H1 (cell line): ENCODE results near the gene NR2F2. TPM values are rescaled to one million over a fixed set of nuclear protein-coding genes. Genes with fewer than 3 reads are reported as not detected.

Experiments
- CTCF ChIA-PET: fragments of 300-600 bp; sonication (Branson Sonifier 250); formaldehyde crosslinking; loops from one replicate; lab custom pipeline; 2021; ENCODE audit not compliant: partially characterized antibody; lab: Charles Lee
- POLR2A ChIA-PET: fragments of 300-600 bp; sonication (Branson Sonifier 250); formaldehyde crosslinking; loops from one replicate; lab custom pipeline; 2021; ENCODE audit warnings: inconsistent platforms; ENCODE audit not compliant: partially characterized antibody; lab: Charles Lee
- DNase-seq, 2 experiments: peaks; one replicate each; pipeline versions ENCODE4 v3.0.0 to v3.0.0-alpha.2; 2010 to 2022; ENCODE audit warnings: low spot score in 2 of 2, low read depth in 1 of 2, mixed read lengths in 1 of 2
- FAIRE-seq: peaks from 2 replicates; lab custom pipeline; 2011; peaks lifted over from hg19 to GRCh38; lab: Jason Lieb, UNC
- H2AFZ ChIP-seq: 2 replicates; pipeline ENCODE4 v1.8.1; 2012; ENCODE audit warnings: low read length, inconsistent platforms
- H2AK5ac ChIP-seq: 2 replicates; pipeline ENCODE4 v1.6.1; 2013; ENCODE audit warnings: low read depth, low read length
- H2BK120ac ChIP-seq: replicated peaks from 2 replicates; pipeline ENCODE3; 2013; ENCODE audit warnings: low read depth, low read length, inconsistent platforms
- H2BK12ac ChIP-seq: 2 replicates; pipeline ENCODE4 v1.6.1; 2013; ENCODE audit warnings: low read depth, low read length
- H2BK15ac ChIP-seq: 2 replicates; pipeline ENCODE4 v1.6.1; 2013; ENCODE audit warnings: low read length
- H2BK20ac ChIP-seq: 2 replicates; pipeline ENCODE4 v1.6.1; 2013; ENCODE audit warnings: low read length
- H2BK5ac ChIP-seq: 2 replicates; pipeline ENCODE4 v1.6.1; 2013; ENCODE audit warnings: low read depth, low read length
- H3K14ac ChIP-seq: 2 replicates; pipeline ENCODE4 v1.6.1; 2013; ENCODE audit warnings: inconsistent platforms; ENCODE audit not compliant: insufficient read length
- H3K18ac ChIP-seq: 2 replicates; pipeline ENCODE4 v1.6.1; 2013; ENCODE audit warnings: low read length; ENCODE audit errors: extremely low read depth
- H3K23ac ChIP-seq: 2 replicates; pipeline ENCODE4 v1.6.1; 2013; ENCODE audit warnings: inconsistent platforms; ENCODE audit not compliant: insufficient read length
- H3K23me2 ChIP-seq: 2 replicates; pipeline ENCODE4 v1.6.1; 2013; ENCODE audit warnings: low read depth, low read length
- H3K27ac ChIP-seq: 2 replicates; pipeline ENCODE4 v1.6.1; 2011; ENCODE audit warnings: low read depth, low read length, inconsistent platforms
- H3K27me3 ChIP-seq, 4 experiments: replicated peaks in 1 of 4; 1 replicate in 1 of 4; 2 replicates in 3 of 4; pipeline versions ENCODE4 v1.6.1 to v1.8.1; 2011 to 2013; ENCODE audit warnings: low read length in 3 of 4, mild to moderate bottlenecking in 3 of 4, inconsistent platforms in 2 of 4, mixed read lengths in 2 of 4, moderate library complexity in 1 of 4; ENCODE audit not compliant: control insufficient read depth in 3 of 4, insufficient read depth in 3 of 4; ENCODE audit errors: extremely low read depth in 1 of 4
- H3K36me3 ChIP-seq, 4 experiments: 2 replicates each; pipeline versions ENCODE4 v1.6.1 to v1.8.1; 2011 to 2013; ENCODE audit warnings: mild to moderate bottlenecking in 4 of 4, low read length in 3 of 4, moderate library complexity in 2 of 4, control low read depth in 1 of 4, inconsistent platforms in 1 of 4; ENCODE audit not compliant: insufficient read depth in 4 of 4, control insufficient read depth in 2 of 4
- H3K4ac ChIP-seq: replicated peaks from 2 replicates; pipeline ENCODE3; 2013; ENCODE audit warnings: low read length, low read depth, mixed read lengths, inconsistent platforms; ENCODE audit not compliant: insufficient read length
- H3K4me1 ChIP-seq, 4 experiments: replicated peaks in 1 of 4; 1 replicate in 1 of 4; 2 replicates in 3 of 4; pipeline versions ENCODE4 v1.6.1 to v1.8.1; 2011 to 2013; ENCODE audit warnings: low read length in 3 of 4, inconsistent platforms in 2 of 4, mixed read lengths in 1 of 4; ENCODE audit not compliant: insufficient read depth in 4 of 4, control insufficient read depth in 3 of 4
- H3K4me2 ChIP-seq, 2 experiments: 2 replicates each; pipeline versions ENCODE4 v1.6.1 to v1.8.1; 2011 to 2013; ENCODE audit warnings: low read depth in 2 of 2, low read length in 2 of 2, control low read depth in 1 of 2, inconsistent platforms in 1 of 2, mild to moderate bottlenecking in 1 of 2; ENCODE audit not compliant: insufficient read depth in 1 of 2
- H3K4me3 ChIP-seq, 4 experiments: fragments of 200-600, 300-600 bp in 1 of 4; sonication (generic), shearing (Covaris generic), sonication (Bioruptor Twin) in 1 of 4; 2 replicates each; pipeline versions ENCODE4 v1.5.1 to v1.8.1; 2011 to 2016; ENCODE audit warnings: low read length in 4 of 4, low read depth in 3 of 4, control low read depth in 2 of 4, inconsistent platforms in 2 of 4, mild to moderate bottlenecking in 2 of 4, mixed read lengths in 1 of 4, moderate library complexity in 1 of 4; ENCODE audit not compliant: insufficient read depth in 2 of 4; ENCODE audit errors: extremely low read depth in 1 of 4
- H3K56ac ChIP-seq: replicated peaks from 2 replicates; pipeline ENCODE3; 2013; ENCODE audit warnings: low read depth, mild to moderate bottlenecking, mixed read lengths, low read length, inconsistent platforms; ENCODE audit not compliant: insufficient read length
- H3K79me1 ChIP-seq: 2 replicates; pipeline ENCODE4 v1.6.1; 2013; ENCODE audit warnings: low read depth, low read length, control low read depth
- H3K79me2 ChIP-seq, 2 experiments: 2 replicates each; pipeline versions ENCODE4 v1.6.1 to v1.8.1; 2012 to 2013; ENCODE audit warnings: low read length in 2 of 2, mild to moderate bottlenecking in 2 of 2, inconsistent platforms in 1 of 2; ENCODE audit not compliant: insufficient read depth in 2 of 2, control insufficient read depth in 1 of 2
- H3K9ac ChIP-seq, 4 experiments: replicated peaks in 1 of 4; 1 replicate in 1 of 4; 2 replicates in 3 of 4; pipeline versions ENCODE4 v1.6.1 to v1.8.1; 2011 to 2013; ENCODE audit warnings: low read depth in 3 of 4, low read length in 3 of 4, control low read depth in 2 of 4, mild to moderate bottlenecking in 2 of 4, moderate library complexity in 2 of 4, inconsistent platforms in 1 of 4; ENCODE audit errors: extremely low read depth in 1 of 4
- H3K9me3 ChIP-seq, 2 experiments: 2 replicates each; pipeline versions ENCODE4 v1.6.1 to v1.8.1; 2012 to 2013; ENCODE audit warnings: mild to moderate bottlenecking in 2 of 2, moderate library complexity in 2 of 2, control low read depth in 1 of 2, inconsistent platforms in 1 of 2, low read depth in 1 of 2, low read length in 1 of 2, mixed read lengths in 1 of 2; ENCODE audit not compliant: insufficient read depth in 2 of 2
- H4K20me1 ChIP-seq, 2 experiments: replicated peaks in 1 of 2; 2 replicates each; pipeline versions ENCODE3 to v1.8.1; 2011 to 2013; ENCODE audit warnings: inconsistent platforms in 2 of 2, low read length in 2 of 2, mild to moderate bottlenecking in 1 of 2; ENCODE audit not compliant: insufficient read depth in 2 of 2, control insufficient read depth in 1 of 2
- H4K5ac ChIP-seq: 2 replicates; pipeline ENCODE4 v1.6.1; 2013; ENCODE audit warnings: low read length, low read depth, mixed read lengths, inconsistent platforms; ENCODE audit not compliant: insufficient read length
- H4K8ac ChIP-seq: 2 replicates; pipeline ENCODE4 v1.8.0; 2013; ENCODE audit warnings: mild to moderate bottlenecking, moderate library complexity, low read length, inconsistent platforms; ENCODE audit not compliant: insufficient read depth; ENCODE audit errors: extremely low read depth
- H4K91ac ChIP-seq: replicated peaks from 2 replicates; pipeline ENCODE3; 2013; ENCODE audit warnings: low read length, mixed read lengths, inconsistent platforms; ENCODE audit not compliant: insufficient read length
- whole genome bisulfite sequencing, 2 experiments: shearing (Covaris generic) in 1 of 2; methylation state at CpG; one replicate each; pipeline versions ENCODE4 v1.1.6 to v1.1.7; 2013 to 2015; ENCODE audit warnings: low lambda C conversion rate in 2 of 2, mixed read lengths in 2 of 2, inconsistent platforms in 1 of 2, low coverage in 1 of 2, missing lambda C conversion rate in 1 of 2; ENCODE audit not compliant: insufficient replicate concordance in 2 of 2, insufficient coverage in 1 of 2, insufficient read length in 1 of 2; ENCODE audit errors: extremely low coverage in 1 of 2, missing lambda C conversion rate in 1 of 2; 5-methylcytosine and 5-hydroxymethylcytosine counted together
- polyA plus RNA-seq, 7 experiments: library from polyadenylated mRNA; depleted of rRNA in 3 of 7; stranded (reverse) in 5 of 7; unstranded in 2 of 7; fragments of >200 nt in 5 of 7; fragments of 200-250 nt in 2 of 7; gene quantifications; 1 replicate in 5 of 7; 2 replicates in 1 of 7; 4 replicates in 1 of 7; pipeline versions ENCODE4 v1.2.1 to v1.2.3, GENCODE V29; 2011 to 2013; ENCODE audit warnings: missing spikeins in 2 of 7, mixed read lengths in 2 of 7
- total RNA-seq: library from RNA; stranded (reverse); fragmentation: NEBNext Ultra II Directional; extraction: Animal tissue kit (Norgen Biotek cat#: 25700); gene quantifications from 2 replicates; pipeline ENCODE4 v1.2.1, GENCODE V29; 2021

Gene NR2F2
- total and polyA plus RNA-seq, 2 of the 8 experiments (the other 6 are each of a cell fraction or from before 2014, with no cell fraction given) = 0.03 TPM; not detected in 1

- Histone ChIP-seq H4K20me1 (peaks cover 3% of the 10 kb centered on the region in 2 experiments), H3K4me1 (peaks cover 4 to 17% (median 7%) of the 10 kb centered on the region in 4 experiments), H2BK5ac (no peak overlapping the region), H3K4me3 (no peak overlapping the region), H2AK5ac (no peak overlapping the region), H3K56ac (no peak overlapping the region), H3K27ac (no peak overlapping the region), H3K14ac (no peak overlapping the region), H4K8ac (no peak overlapping the region), H3K4me2 (no peak overlapping the region), H4K91ac (no peak overlapping the region), H3K9ac (no peak overlapping the region), H3K36me3 (no peaks in the 10 kb centered on the region), H3K18ac (no peak overlapping the region), H3K23me2 (no peaks in the 10 kb centered on the region), H3K9me3 (no peaks in the 10 kb centered on the region), H2BK120ac (no peak overlapping the region), H3K27me3 (peaks cover 40 to 61% (median 50%) of the 10 kb centered on the region in 4 experiments), H3K79me1 (no peaks in the 10 kb centered on the region), H2BK20ac (no peak overlapping the region), H3K23ac (no peak overlapping the region), H3K79me2 (no peaks in the 10 kb centered on the region), H3K4ac (no peak overlapping the region), H2BK12ac (no peak overlapping the region), H4K5ac (no peak overlapping the region), H2AFZ (no peak overlapping the region), H2BK15ac (no peak overlapping the region)
- FAIRE-seq (no peak), DNase-seq (no peak)
- WGBS, 2 experiments = 72% methylated on average over 2 of the region's 2 CpGs; no CpG with 5 or more reads in 1 of the 2 experiments
- POLR2A ChIA-PET = no interaction called here
- CTCF ChIA-PET = interaction anchor here (1.2 to 1.3 kb wide), 2 partner anchors 9 to 10 kb away, joined by 3 to 4 read pairs; no protein-coding TSS in a partner anchor
Observed at GRCh38 chr15:96372554-96372953, 42.1 kb downstream of the NR2F2 start.
